Stimulated activated CD8-positive, alpha-beta memory T cell treated with anti-CD3 and anti-CD28 coated beads, Interleukin-12 subunit alpha, Interleukin-12 subunit beta, amount 100 ng/mL, for 4 hours (primary cell): ENCODE results near the gene FZR1.
"Not testable (repeated sequence)": the region's sequence is repeated elsewhere in the genome, so short reads cannot be mapped to it uniquely, and the experiment has no call there.

Experiments used
- DNase-seq: peaks from one replicate; pipeline ENCODE4 v3.0.0-alpha.2; 2020; ENCODE audit warnings: low read depth

Gene FZR1

DNA sequence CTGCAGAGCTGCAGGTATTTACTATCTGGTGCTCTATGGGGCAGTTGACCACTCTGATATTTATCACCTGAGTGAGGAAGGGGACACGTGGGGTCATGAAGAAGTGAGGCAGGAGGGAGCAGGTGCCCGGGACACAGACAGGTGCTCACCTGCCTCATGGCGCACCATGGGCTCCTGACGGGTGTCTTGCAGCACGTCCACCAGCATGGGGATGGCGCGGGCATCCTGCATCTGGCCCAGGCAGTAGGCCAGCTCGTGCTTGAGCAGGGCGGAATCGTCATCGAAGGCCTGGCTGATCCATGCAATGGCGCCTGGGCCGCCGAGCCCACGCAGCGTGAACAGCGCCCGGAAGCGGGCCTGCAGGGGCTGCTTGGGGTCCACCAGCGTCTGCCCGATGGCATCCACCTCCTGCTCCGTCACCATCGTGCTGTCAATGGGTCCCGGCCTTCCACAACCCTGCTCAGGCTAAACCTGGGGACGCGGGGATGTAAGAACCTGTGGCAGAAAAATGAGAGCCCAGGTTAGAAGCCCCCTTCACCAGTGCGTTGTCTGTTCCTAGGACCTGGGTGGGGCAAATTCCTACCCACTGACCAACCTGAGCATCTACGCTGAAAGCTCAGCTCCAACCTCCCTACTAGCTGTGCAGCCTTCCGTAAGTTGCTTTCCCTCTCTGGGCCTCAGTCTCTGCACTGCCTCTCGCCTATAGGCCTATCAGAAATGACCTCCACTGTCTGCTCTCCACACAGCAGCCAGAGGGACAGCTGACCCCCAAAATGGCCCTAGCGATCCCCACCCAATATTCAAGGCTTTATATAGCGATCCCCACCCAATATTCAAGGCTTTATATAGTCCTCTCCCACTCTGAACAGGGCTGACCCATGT, 9.5 kb upstream of the FZR1 start:
- DNase-seq = no peak

DNA sequence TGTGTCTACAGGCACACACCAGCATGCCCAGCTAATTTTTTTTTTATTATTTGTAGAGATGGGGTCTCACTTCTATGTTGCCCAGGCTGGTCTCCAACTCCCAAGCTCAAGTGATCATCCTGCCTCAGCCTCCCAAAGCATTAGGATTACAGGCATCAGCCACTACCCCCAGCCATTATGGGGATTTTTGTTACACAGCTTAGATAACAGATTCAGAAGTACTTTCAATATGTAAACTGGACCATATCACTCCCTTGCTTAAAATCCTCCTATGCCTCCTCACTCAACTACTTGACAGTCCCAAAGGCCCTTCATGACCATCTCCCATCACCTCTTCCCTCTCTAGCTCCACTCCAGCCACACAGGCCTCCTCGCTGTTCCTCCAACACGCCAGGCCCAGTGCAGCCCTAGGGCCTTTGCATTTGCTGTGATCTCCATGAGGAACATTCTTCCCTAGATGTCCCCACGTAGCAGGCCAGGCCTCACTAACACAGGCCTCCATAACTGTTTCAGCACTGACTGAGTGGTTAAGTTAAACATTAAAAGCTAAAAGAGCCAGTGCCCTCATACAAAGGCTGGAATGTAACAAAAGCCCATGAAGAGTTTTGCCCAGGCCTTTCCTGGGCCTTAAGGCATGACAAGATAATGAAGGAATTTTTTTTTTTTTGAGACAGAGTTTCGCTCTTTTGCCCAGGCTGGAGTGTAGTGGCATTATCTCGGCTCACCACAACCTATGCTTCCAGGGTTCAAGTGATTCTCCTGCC, 8.2 kb upstream of the FZR1 start:
- no peak for DNase-seq

DNA sequence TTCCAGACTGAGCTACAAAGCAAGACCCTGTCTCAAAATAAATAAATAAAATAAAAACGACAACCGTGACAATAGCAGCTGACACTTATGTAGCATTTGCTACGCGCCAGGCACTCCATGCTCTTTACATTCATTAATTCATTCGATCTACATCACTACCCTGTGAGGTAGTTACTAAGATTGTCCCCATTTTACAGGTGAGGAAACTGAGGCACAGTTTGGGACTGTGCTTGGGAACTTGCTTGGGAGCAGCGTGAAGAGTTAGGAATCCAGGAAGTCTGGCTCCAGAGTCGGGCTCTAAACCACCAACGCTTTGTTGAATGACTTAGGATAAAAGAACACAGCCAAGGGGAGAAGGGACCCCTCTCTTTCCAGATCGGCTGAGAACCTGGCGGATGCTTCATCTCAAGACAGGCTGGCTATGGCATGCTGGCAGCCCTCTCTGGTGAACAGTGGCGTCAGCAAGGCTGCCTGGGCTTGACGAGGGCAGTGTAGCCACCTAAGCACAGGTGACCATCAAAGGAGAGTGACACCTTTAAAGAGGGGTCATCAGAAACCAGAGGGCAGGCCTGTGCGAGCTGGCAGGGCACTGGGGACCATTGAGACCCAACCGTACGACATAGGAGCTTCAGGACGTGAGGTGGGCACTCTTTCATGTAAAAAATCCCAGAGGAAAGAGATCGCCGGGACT, 6.2 kb upstream of the FZR1 start:
- no peak for DNase-seq

DNA sequence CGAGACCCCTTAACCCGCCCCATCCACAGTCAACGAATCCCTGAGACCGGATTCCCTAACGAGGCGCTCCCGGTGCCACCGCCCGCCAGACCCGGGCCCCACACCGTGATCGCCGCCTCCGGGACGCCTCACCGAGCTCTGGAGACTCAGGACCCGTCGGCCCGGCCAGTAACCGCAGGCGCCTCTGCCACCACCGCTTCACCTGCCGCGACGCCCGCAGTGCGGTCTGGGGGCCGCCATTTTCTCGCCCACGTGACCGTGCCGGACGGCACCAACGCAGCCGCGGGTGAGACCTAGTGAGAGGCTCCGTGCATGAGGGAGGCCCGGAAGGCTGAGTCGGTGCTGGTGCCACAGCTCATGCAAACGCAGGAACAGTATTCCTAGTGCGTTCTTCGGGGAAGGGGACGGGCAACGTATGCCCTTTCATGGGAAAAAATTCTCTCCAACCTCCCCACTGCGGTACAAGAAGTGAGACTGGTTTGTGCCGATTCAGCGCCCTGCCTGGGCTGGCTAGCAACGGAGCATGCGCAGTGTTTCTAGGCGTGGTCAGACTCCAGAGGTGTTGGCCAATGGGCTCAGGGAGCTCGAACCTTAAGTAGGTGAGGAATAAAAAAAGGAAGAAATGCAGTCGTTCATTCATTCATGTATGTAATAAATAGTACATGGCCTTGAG, 5.5 kb upstream of the FZR1 start, which contains the start of gene DOHH:
Gene DOHH (minus strand): TSS at position 246 of the 673 bp plus-strand sequence. CDS start 3,860 bp downstream, outside the sequence.
- peak; percentile 87 for DNase-seq

DNA sequence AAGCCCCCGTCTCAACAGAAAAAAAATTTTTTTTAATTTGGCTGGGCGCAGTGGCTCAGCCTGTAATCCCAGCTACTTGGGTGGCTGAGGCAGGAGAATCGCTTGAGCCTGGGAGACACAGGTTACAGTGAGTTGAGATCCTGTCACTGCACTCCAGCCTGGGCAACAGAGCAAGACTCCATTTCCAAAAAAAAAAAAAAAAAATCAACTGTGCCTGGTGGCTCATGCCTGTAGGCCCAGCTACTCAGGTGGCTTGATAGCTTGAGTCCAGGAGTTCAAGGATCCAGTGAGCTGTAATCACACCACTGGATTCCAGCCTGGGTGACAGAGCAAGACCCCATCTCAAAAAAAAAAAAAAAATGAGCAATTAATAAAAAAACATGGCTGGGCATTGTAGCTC, 4.3 kb upstream of the FZR1 start:
- no peak for DNase-seq

DNA sequence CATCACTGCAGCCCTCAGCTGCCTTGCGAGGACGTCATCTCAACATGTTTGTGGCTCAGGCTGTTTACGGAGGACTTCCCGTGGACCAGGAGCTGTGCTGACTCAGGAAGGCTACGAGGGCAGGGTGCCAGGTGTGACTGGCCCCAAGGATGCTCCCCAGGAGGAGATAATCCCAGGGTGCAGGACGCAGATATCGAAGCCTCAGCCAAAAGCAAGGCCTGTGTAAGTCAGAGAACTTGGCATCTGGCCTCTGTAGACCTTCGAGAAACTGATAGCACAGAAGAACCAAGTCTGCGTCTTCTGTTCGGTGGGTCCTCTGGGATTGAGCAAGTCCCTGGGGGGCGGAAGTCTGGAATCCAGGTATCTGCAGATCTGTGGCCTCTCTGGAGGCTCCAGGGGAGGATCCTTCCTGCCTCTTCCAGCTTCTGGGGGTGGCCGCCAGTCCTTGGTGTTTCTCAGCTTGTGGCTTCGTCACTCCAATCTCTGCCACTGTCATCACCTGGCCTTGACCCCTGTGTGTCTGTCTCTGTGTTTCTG, 3.0 kb upstream of the FZR1 start:
- no peak for DNase-seq

DNA sequence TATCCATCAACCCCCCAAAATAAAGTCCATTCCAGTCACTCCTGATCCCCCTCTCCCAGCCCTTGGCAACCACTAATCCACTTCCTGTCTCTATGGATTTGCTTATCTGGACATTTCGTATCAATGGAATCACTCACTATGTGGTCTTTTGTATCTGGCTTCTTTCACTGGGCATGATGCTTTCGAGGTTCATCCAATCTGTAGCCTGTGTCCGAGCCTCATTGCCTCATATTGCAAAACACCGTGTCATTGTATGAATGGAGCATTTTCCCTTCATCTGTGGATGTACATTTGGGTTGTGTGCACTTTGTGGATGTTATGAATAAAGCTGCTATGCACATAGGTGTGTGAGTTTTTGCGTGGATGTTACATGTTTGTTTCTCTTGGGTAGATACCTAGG, 1.4 kb upstream of the FZR1 start:
- DNase-seq = no peak

DNA sequence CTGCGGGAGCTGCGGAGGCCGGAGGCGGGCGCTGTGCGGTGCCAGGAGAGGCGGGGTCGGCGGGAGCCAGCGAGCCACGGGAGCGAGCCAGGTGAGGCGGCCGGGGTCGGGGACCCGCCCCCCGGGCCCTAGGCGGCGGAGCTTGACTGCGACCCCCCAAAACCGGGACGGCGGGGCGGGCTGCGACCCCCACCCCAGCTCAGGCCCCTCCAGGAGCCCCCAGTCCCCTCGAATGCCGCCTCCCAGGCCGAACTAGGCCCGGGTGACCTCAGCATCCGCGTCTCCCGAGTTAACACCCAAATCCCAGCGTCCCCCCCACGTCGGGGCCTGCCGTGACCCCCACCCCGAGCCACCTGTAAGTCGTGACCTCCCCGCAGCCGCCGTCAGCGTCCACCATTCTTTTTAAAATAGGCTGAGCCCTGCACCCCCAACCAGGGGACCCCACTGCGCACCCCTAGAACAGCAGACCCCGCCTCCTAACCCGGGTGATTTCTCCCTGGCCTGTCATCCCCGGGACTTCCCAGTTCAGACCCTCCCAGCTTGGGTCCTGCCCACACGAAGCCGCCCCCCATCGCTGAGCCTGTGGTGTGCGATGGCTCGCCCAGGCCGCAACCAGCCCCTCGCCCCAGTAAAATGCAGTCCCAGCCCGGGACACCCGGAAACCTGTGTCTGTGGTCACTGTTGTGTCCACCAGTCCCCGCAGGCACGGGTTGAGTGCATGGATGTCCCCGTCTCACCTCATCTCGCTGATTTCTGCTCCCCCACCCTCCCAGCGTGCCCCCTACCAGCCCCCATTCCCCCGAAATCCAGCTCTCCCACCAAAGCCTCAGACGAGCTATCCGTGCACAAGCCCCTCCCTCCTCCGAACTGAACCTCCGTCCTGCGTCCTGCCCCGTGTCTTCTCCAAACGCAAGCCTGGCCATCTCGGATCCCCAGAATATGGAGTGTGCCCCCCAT, 551 bp downstream of the FZR1 start:
- peak; percentile 19 for DNase-seq

DNA sequence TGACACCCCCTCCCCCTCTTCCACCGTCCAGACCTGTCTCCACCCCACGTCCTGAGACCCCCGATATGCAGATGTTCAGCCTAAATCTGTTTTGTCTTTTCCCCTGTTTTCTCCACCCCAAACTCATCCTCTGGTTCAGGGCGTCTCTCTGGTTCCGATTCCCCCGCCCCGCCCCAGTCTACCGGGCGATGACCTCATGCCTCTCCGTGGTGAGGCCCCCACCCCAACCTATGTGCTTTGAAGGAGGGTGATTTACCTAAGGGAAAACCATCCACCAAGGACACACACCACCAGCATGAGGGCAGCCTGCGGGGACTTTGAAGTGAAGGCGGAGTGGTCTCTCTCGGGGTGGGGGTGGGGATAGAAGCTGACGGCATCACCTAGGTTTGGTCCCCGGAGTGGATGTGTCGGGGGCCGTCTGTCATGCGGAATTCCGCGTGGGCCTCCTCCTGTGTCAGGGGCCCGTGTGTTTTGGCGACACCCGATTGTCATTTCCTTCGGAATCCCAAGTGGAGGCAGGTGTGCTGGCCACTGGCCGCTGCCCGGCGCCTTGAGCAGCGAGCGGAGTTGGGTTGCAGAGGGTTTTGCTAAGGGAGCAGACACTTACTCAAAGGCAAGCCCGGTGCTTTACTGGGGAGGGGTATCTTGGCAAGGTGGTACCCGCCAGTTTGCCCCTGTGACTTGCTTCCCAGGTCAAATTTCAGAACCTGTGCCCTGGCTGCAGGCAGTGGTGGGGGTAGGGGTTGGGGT, 1.4 kb downstream of the FZR1 start:
- DNase-seq = no peak

DNA sequence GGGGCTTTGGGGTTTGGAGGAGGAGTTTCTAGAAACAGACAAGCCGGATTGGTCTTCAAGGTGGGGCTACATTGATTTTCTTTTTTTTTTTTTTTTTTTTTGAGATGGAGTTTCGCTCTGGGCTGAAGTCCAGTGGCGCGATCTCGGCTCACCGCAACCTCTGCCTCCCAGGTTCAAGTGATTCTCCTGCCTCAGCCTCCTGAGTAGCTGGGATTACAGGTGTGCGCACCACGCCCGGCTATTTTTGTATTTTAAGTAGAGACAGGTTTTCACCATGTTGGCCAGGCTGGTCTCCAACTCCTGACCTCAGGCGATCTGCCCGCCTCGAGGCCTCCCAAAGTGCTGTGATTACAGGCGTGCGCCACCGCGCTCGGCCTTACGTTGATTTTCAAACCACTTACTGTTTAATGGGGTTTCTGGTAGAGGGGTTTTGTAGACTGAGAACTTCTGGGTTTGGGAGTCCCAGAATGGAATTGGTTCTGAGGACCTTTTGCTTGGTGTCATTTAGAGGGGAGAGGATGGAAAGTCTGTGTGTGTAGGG, 2.1 kb downstream of the FZR1 start:
- not testable (repeated sequence) for DNase-seq

DNA sequence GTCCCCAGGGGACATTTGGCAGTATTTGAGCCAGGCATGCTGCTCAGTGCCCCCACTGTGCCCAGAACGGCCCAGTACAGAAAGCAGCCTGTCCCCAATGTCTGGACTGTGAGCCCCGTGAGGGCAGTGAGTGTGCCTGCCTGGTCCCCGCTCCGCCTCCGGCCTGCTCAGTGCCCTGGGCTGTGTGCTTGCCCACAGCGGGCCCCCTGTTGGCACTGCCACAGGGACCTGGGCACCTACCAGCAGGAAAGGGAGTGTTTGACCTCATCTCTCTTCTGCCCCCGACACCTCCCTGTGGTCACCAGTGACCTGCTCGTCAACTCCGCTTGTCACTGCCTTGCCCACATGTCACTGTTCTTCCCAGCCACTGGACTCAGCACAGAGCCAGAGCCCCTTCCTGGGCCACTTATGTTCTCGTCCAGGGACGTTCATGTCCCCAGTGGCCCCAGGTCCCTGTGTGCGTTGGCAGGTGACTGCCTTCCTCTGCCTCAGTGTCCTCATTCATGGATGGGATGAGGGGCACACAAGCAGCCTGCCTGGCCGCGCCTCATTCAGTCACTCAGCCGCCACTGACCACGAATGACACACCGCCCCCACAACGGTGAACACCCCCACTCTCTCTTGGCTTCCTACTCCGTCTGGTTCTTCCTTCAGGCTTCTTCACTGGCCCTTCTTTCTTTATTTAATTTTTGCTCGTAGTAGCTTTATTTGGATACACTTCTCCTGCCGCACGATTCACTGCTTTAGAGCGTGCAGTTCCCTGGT, 2.8 kb downstream of the FZR1 start:
- DNase-seq = no peak

DNA sequence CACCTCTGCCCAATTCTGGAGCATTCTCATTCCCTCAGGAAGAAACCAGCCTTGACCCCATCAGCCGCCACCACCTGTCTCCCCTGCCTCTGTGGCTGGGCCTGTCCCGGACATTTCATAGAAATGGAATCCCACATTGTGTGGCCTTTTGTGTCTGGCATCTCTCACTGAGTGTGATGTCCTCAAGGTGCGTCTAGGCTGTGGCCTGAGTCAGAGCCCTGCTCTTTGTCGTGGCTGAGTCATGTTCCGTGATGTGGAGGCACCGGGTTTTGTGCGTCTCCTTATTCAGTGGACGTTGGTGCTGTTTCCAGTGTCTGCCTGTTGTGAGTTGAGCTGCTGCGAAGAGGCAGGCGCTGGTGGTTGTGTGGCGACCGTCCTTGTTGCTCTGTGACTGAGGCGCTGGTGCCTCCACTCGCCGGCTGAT, 3.5 kb downstream of the FZR1 start:
- DNase-seq = no peak

DNA sequence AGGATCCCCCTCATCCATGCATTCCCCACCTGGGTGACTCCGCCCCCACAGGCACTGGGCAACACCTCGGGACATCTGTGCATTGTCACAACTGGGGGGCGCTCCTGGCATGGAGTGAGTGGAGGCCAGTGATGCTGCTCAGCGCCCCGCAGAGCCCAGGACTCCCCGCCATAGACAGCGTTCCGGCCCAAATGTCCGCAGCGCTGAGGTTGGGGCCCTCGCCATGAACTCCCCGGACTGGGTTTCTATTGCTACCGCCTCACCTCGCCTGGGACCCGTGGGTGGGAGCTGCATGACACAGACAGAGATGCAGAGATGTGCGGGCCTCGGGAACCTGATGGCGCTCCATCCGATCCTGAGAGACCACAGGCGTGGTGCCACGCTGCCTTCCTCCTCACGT, 4.6 kb downstream of the FZR1 start:
- DNase-seq = no peak

DNA sequence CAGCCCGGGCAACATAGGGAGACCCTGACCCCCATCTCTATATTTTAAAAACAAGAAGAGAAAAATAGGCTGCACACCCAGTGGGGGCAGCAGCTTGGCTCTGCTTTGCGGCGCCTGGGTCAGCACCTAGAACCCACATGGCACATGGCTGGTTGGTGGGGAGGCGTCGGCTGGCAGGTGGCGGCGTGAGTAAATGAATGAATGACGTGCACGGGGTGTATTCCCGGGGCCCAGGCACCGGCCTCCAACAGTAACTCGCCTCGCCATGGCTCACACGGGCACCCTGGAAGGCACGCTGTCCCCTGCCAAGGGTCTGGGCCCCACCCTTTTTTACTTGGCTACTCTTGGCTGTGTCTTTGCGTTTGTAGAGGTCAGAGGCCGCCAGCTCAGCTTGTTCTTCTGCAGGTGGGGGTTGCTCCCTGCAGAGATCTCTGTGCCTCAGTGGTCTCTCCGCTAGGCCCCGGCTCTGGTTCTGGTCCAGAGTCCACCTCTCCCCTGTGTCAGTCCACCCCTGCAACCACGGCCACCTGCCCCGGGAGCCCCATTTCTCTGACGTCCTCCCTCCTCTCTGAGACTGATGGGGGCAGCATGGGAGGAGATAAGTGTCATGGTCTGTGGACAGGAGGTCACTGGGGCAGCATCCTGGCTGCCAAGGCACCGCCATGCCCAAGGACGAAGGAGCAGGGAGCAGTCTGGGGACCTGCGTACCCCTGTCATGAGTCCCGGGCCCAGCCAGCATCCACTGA, 5.6 kb downstream of the FZR1 start:
- DNase-seq = no peak

DNA sequence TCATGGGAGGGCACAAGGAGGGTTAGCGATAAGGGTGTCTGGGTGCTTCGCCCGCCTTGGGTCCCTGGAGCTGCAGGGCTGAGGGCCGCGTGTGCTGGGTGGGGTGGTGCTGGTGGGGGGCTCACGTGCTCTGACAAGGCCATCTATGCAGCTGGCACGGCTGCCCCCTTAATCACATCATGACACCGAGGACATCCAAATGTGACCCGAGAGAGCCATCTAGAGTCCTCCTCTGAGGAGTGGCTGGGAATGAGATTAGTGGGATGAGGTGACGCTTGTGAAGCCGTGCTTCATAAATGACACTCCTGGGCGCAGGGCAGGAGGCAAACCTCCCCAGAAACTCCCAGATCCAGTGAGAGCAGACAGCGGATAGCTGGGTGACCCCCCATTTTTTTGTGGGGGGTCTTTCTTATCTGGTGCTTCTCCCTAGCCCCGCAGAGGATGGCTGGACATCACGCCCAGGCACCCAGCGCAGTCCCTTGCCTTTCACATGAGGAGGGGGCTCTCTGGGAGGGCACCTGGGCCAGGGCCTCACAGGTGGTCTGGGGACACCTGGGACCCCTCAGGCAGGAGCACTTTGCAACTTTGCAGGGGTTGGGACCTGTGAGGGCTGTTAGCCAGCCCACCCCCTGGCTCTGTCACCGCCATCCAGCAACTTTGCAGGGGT, 6.6 kb downstream of the FZR1 start:
- DNase-seq = no peak

DNA sequence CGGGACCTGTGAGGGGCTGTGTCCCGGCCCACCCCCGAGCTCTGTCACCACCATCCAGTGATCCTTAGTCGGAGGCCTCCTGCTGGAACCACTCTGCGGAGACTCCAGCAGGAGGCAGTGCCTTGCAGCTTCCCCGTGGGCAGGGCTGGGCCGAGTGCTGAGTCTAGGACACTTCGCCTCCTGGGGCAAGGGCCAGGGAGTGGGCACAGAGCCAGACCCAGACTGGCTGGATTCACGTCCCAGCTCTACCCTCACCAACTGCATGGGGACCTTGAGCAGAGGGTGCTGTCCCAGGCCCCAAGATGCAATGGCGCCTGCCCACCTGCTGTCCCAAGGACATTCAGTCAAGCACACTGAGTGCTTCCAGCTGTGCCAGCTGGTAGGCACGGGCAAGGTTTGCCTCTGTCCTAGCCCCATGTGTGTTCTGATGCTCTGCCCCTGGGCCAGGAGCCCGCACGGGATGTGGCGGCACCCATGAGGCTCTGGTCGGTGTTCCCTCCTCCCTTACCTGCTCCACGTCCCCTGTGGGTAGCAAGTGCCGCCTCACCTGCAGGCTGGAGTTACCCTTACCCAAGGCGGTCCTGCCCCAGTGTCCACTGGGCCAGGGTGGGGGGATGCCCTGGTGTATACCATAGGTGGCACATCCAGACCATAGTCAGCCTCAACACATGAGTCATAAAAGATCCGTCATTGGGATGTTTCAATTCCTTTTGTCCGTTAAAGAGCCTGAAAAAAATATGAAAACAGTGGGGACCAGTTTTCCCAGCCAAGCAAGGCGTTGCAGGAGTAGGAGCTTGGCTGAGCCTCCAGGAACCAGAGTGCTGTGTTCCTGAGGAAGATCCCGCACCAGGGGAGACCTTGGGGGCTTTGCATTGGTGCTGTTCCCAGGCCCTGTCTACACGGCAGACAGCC, 7.4 kb downstream of the FZR1 start:
- DNase-seq = no peak
